ENCODE results near the gene BLTP3B. TPM values are rescaled to one million over a fixed set of nuclear protein-coding genes. Genes with fewer than 3 reads are reported as not detected.
"Not testable (repeated sequence)": the region's sequence is repeated elsewhere in the genome, so short reads cannot be mapped to it uniquely, and the experiment has no call there.

The BLTP3B gene
- 22.3 and 22.5 TPM in 2 replicates for total RNA-seq

GRCh38 chr12:100142851-100143559 is at the start of gene BLTP3B:
Gene BLTP3B, minus strand, starts transcription at chr12:100142874. Its CDS starts 239 bp downstream, at chr12:100142635.
- Mint-ChIP-seq H3K4me1 (peaks cover 41% of the 10 kb centered on the region), H3K4me3 (peak within 1 kb of the TSS; percentile 92), H3K36me3 (ENCODE audit: low read depth) (peaks cover 4% of the 10 kb centered on the region), H3K27me3 (no peaks in the 10 kb centered on the region), H3K9me3 (no peaks in the 10 kb centered on the region), H3K27ac (peak within 1 kb of the TSS; percentile 93)
- intact Hi-C loops (cut with micrococcal nuclease) = loop anchor here (1.0 to 10.0 kb wide), 6 partner anchors 11 to 1638 kb away; partner anchors contain the start of genes ACTR6, DEPDC4, SCYL2 and UTP20
- TF ChIP-seq CTCF (IDR thresholded peaks at IDR 0.05) = no peak
- POLR2A ChIA-PET = interaction anchor here (0.7 to 2.0 kb wide), 2 partner anchors 12 to 58 kb away, joined by 4 to 7 read pairs; partner anchors contain the start of gene ACTR6
- CTCF ChIA-PET = no interaction called here
- ATAC-seq (ENCODE audit: low read depth) (peak; percentile 93), DNase-seq (peak; percentile 85)

GRCh38 chr12:100189636-100190394 is 47.1 kb upstream of the BLTP3B start:
- Mint-ChIP-seq H3K9me3 (no peaks in the 10 kb centered on the region), H3K4me3 (no peak overlapping the region), H3K36me3 (ENCODE audit: low read depth) (peaks cover 56% of the 10 kb centered on the region), H3K27ac (no peak overlapping the region), H3K4me1 (no peaks in the 10 kb centered on the region), H3K27me3 (no peaks in the 10 kb centered on the region)
- CTCF ChIA-PET = interaction anchor here (0.9 kb wide), 1 partner anchor 35 kb away, joined by 3 read pairs; no protein-coding TSS in a partner anchor
- ATAC-seq (ENCODE audit: low read depth) (no peak), DNase-seq (no peak)
- intact Hi-C loops (cut with micrococcal nuclease) = no loop called here
- POLR2A ChIA-PET = no interaction called here
- TF ChIP-seq CTCF (IDR thresholded peaks at IDR 0.05) = no peak

- H3K27ac Mint-ChIP-seq, CTCF ChIA-PET: not testable (repeated sequence)
These were observed 46.4 kb upstream of the BLTP3B start for GRCh38 chr12:100188888-100189635.

GRCh38 chr12:100187857-100188519 is 45.3 kb upstream of the BLTP3B start:
- CTCF ChIA-PET = no interaction called here
- H3K27ac Mint-ChIP-seq = no peak overlapping the region

More at GRCh38 chr12:100188888-100189635, 46.4 kb upstream of the BLTP3B start:
- H3K4me1 Mint-ChIP-seq; intact Hi-C loops (cut with micrococcal nuclease); ATAC-seq (ENCODE audit: low read depth); DNase-seq; POLR2A ChIA-PET; H3K27me3 Mint-ChIP-seq; H3K4me3 Mint-ChIP-seq; H3K9me3 Mint-ChIP-seq: not testable (repeated sequence)
- H3K36me3 Mint-ChIP-seq (ENCODE audit: low read depth) = peaks cover 50% of the 10 kb centered on the region

More at GRCh38 chr12:100187857-100188519, 45.3 kb upstream of the BLTP3B start:
- peaks cover 3% of the 10 kb centered on the region for H3K4me1 Mint-ChIP-seq
- no peak overlapping the region for H3K4me3 Mint-ChIP-seq
- H3K9me3 Mint-ChIP-seq = no peaks in the 10 kb centered on the region
- peaks cover 42% of the 10 kb centered on the region for H3K36me3 Mint-ChIP-seq (ENCODE audit: low read depth)
- no peaks in the 10 kb centered on the region for H3K27me3 Mint-ChIP-seq
- no peak for TF ChIP-seq CTCF (IDR thresholded peaks at IDR 0.05)
- ATAC-seq (ENCODE audit: low read depth) = no peak
- intact Hi-C loops (cut with micrococcal nuclease) = no loop called here
- no peak for DNase-seq
- POLR2A ChIA-PET = no interaction called here
